Endometrial microvascular endothelial cells (primary cell): ENCODE results near the gene PLAA. TPM values are rescaled to one million over a fixed set of nuclear protein-coding genes. Genes with fewer than 3 reads are reported as not detected.

Experiments
- in situ Hi-C: cut with HindIII; loops from 2 replicates; pipeline ENCODE4 v1.10.0; 2017; ENCODE audit warnings: low sequenced_read_pairs, low pct_unique_long_range_greater_than_20kb; ENCODE audit errors: inconsistent ontology term
- total RNA-seq: library from RNA; depleted of rRNA; stranded (reverse); fragments of >200 nt; gene quantifications from one replicate; pipeline ENCODE4 v1.2.3, GENCODE V29; 2015; ENCODE audit errors: inconsistent ontology term

The PLAA gene
- total RNA-seq, 1 donor from 2014 or later: 56.2 TPM

DNA sequence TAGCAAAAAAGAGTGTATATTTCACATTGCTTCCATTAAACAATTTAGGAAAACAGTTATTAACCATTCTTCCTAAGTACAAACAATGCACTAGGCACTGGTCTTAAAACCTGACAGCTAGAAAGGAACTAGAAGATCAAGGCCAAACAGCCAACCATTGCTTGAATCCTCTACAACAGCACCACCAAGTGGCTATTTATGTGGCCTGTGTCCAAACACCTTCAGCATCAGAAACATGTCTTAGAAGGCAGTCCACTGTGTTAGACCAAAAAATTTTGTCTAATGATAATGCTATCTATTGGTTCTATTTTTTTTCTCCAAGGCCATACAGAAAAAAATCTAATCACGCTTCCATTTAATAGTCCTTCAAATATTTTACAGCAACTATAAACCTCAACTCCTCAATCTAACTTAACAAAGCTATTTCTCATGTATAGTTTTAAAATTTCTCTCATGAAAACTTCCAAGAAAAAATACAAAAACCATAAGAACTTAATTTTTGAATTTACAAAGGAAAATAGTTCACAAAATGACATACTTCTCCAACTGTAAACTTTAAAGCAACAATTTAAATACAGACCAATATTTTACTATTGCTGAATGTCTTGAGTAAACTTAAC lies 90.5 kb downstream of the PLAA start:
- in situ Hi-C loops: no loop called here

Other genes starting within 250 kb of the PLAA start
- gene CAAP1, start 54.4 kb downstream of the PLAA start, total RNA-seq: 14.9 TPM
- 5.9 TPM for gene IFT74, start 9.2 kb upstream of the PLAA start, total RNA-seq
- not detected for gene LRRC19, start 58.4 kb upstream of the PLAA start, total RNA-seq
- gene TEK, start 162.0 kb upstream of the PLAA start, total RNA-seq: 38.5 TPM